ENCODE data around the gene SSC5D.

SSC5D gene

DNA sequence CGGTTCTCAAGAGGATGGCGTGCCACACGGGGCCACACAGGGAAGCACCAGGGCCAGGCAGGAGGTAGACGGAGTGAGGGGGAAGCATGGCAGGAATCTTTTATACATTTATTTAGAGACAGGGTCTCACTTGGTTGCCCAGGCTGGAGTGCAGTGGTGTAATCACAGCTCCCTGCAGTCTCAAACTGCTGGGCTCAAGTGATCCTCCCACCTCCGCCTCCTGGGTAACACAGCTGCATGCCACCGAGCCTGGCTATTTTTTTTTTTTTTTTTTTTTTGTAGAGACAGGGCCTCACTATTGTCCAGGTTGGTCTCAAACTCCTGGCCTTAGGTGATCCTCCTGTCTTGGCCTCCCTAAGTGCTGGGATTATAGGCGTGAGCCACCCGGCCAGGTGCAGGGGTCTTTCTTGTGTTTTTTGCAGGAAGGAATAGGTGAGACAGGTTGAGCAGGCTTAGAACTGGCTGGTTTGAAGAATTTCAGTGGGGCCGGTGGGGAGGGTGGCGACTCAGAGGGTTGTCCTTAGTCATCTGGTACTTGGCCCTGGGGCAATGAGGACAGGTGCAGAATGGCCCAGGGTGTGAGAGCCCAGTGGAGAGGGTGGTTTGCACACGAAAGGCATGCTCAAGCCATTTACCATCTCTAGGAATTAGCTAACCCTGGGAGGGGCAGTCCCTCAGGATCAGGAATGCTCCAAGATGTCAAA, 7.6 kb downstream of the SSC5D start:
- TF ChIP-seq CTCF (IDR thresholded peaks at IDR 0.05): no peak

GRCh38 chr19:55497763-55498162, 9.5 kb downstream of the SSC5D start:
- no peak for TF ChIP-seq CTCF (IDR thresholded peaks at IDR 0.05)

- no peak for TF ChIP-seq CTCF (IDR thresholded peaks at IDR 0.05)
These were observed 10.1 kb downstream of the SSC5D start for GRCh38 chr19:55498246-55498840.

DNA sequence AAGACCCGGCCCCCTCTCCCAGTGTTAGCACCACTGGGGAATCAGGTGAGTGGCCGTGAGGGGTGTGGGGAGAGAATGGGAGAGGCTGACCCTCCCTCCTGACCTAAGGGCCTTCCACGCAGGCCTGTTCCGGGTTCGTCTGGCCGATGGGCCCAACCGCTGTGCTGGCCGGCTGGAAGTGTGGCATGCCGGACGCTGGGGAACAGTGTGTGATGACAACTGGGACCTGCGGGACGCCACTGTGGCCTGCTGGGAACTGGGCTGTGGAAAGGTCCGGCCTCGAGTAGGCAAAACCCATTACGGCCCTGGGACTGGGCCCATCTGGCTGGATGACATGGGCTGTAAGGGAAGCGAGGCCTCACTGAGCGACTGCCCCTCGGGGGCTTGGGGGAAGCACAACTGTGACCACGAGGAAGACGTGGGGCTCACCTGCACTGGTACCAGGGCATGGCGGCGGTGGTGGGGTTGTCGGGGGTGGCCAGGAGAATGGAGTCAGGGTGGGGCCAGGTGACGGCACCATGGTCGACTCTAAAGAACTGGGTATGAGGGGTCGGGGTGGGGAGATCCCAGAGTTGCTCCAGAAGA, 12.2 kb downstream of the SSC5D start:
- no peak for TF ChIP-seq CTCF (IDR thresholded peaks at IDR 0.05)

DNA sequence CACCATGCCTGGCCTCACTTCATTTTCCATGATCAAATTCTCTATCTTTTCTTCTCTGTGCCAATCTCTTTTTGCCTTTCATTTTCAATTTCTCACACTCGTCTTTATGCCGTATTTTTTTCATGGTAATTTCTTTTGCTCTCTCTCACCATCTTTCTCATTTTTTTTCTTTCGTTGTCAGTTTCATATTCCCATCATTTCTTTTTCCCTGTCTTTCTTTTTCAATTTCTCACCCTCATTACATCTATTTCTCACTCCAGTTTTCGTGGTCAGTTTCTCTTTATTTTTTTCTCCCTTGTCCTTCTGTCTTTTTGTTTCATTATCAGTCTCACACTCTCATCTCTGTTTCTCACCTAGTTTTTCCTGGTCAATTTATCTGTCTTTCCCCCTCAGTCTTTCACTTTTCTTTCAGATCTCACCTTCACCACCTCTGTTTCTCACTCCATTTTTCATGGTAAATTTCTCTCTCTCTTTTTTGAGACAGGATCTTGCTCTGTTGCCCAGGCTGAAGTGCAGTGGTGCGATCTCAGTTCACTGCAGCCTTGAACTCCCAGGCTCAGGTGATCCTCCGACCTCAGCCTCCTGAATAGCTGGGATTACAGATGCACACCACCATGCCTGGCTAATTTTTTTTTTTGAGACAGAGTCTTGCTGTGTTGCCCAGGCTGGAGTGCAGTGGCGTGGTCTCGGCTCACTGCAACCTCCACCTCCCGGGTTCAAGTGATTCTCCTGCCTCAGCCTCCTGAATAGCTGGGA, 14.1 kb downstream of the SSC5D start:
- TF ChIP-seq CTCF (IDR thresholded peaks at IDR 0.05): no peak

- no peak for TF ChIP-seq CTCF (IDR thresholded peaks at IDR 0.05)
These were observed 14.9 kb downstream of the SSC5D start for GRCh38 chr19:55503157-55503501.

GRCh38 chr19:55503502-55504251, 15.4 kb downstream of the SSC5D start:
- peak; percentile 89 for TF ChIP-seq CTCF (IDR thresholded peaks at IDR 0.05)
